GM12891 (cell line): ENCODE results near the gene PDE6C.

Source experiments
- DNase-seq: peaks from one replicate; pipeline ENCODE4 v3.0.0; 2011; ENCODE audit warnings: low spot score; ENCODE audit not compliant: insufficient read length
- FAIRE-seq: peaks from 2 replicates; lab custom pipeline; 2011; peaks lifted over from hg19 to GRCh38; lab: Jason Lieb, UNC
- PAX5 ChIP-seq: IDR thresholded peaks from 2 replicates; pipeline ENCODE4 v1.6.1; 2011; ENCODE audit warnings: low read length, moderate library complexity, mild to moderate bottlenecking; ENCODE audit not compliant: insufficient read depth, severe bottlenecking
- POLR2A ChIP-seq: IDR thresholded peaks from 2 replicates; pipeline ENCODE4 v1.6.1; 2011; ENCODE audit warnings: low read depth, low read length, control low read depth
- POLR2AphosphoS5 ChIP-seq: IDR thresholded peaks from 2 replicates; pipeline ENCODE4 v1.6.1; 2011; ENCODE audit warnings: low read depth, low read length, control low read depth
- POU2F2 ChIP-seq: IDR thresholded peaks from 2 replicates; pipeline ENCODE4 v1.6.1; 2011; ENCODE audit warnings: low read depth, mild to moderate bottlenecking, control low read depth, low read length, moderate library complexity
- SPI1 ChIP-seq: IDR thresholded peaks from 2 replicates; pipeline ENCODE4 v1.6.1; 2011; ENCODE audit warnings: low read depth, low read length, control low read depth
- TAF1 ChIP-seq: IDR thresholded peaks from 2 replicates; pipeline ENCODE4 v1.6.1; 2011; ENCODE audit warnings: low read depth, low read length, control low read depth

The PDE6C gene

DNA sequence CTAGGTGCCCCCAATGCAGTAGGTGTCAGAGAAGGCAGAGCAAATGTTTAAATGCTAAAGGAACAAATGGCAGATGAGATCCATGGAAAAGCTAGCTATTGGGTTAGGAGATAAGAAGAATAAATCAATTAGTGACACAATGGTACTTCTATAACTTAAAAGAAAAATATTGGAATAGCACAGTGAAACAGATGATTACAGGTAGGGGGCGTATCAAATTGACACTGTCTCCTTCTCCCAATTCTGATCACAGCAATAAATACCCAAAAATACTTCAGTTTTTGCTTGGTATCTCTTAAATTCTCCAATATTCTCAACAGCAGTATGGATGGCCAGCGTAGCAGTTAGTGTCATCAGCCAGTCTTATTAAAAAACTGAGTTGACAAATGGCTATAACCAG, 84.9 kb downstream of the PDE6C start:
- FAIRE-seq (no peak), DNase-seq (no peak)
- no peak for TF ChIP-seq POU2F2
- no peak for TF ChIP-seq PAX5
- TF ChIP-seq TAF1: no peak
- no peak for TF ChIP-seq POLR2A
- no peak for TF ChIP-seq SPI1

DNA sequence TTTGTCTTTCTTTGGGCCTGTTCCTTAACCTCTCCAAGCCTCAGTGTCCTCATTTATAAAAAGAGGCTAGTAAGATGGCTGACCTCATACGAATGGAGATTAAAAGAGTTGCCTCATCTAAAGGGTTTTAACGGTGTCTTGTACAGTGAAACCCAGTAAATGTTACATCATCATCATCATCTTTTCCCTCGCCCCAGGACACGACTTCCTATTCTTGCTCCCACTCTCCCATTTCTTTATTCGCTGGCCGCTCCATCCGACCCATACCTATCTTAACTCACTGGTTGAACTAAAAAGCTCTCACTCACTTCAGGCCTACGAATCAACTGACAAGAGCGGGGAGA, 89.5 kb downstream of the PDE6C start:
- FAIRE-seq (peak; percentile 40), DNase-seq (no peak)
- no peak for TF ChIP-seq SPI1
- TF ChIP-seq POU2F2: no peak
- TF ChIP-seq POLR2A: no peak
- no peak for TF ChIP-seq POLR2AphosphoS5
- no peak for TF ChIP-seq PAX5
- no peak for TF ChIP-seq TAF1

DNA sequence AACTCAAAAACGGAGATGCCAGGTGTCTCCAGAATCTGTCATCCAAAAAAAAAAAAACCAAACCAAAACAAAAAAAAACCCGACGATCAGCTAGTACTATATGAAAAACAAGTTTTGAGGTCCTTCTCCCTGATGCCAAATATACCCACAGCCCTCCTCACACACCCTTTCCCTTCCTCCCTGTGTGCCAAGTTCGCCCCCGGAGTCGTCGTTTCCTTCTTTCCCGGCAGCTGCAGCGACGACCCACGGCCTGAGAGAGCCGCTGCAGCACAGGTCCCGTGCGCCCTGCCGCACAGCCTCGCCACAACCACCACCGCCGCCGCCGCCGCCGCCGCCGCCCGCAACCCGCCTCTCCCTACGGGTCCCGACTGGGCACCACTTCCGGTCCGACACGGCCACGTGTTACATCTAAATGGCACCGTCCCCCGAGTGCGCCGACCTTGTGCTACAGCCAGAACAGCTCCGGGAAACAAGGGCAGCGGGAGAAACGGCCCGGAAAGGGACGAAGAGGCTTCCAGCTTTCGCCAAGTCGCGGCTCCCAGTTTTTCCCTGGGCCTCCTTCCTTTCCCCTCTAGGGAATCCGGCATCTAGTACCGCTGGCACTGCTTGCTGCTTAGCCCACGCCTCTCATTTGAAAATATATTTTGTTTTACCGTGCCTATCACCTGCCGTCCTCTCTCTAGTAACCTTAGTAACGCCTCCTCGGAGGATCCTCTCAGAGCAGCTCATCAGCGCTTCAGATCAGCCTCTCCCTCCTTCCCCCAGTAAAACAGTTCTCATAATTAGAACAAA, 90.1 kb downstream of the PDE6C start, which contains the start of gene FRA10AC1:
Gene FRA10AC1 (minus strand): TSS at position 383 of the 792 bp plus-strand sequence. CDS start 2,486 bp downstream, outside the sequence.
- FAIRE-seq (peak; percentile 93), DNase-seq (peak; percentile 57)
- TF ChIP-seq POLR2A (peak; percentile 38), PAX5 (peak; percentile 70), TAF1 (peak; percentile 82), SPI1 (0 out of 2 replicates have a peak, but pooled peaks have one; percentile 1), POLR2AphosphoS5 (no peak; the same call in 1 of the 2 replicates), POU2F2 (peak; percentile 78; the same call in 1 of the 2 replicates)

DNA sequence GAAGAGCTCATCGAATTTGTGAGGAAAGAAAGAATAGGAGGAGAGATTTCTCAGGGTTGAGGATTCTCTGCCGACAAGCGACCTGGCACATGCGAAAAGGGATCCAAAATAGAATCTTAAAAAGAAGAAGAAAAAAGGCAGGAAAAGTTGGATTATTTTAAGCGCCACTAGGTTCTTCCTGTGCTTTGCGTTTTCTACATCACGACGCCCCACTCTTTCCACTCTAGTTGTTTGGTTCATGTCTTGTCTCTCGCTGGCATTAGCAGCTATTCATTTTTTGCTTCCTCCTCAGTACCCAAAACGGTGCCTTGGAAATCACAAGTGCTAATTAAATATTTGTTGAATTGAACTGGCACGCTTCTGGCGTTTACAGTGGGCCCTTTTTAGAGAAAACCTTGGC, 90.7 kb downstream of the PDE6C start:
- FAIRE-seq (peak; percentile 40), DNase-seq (no peak)
- TF ChIP-seq POLR2A: no peak
- TF ChIP-seq PAX5: no peak
- TF ChIP-seq POLR2AphosphoS5: no peak
- TF ChIP-seq POU2F2: no peak
- TF ChIP-seq TAF1: no peak
- no peak for TF ChIP-seq SPI1

DNA sequence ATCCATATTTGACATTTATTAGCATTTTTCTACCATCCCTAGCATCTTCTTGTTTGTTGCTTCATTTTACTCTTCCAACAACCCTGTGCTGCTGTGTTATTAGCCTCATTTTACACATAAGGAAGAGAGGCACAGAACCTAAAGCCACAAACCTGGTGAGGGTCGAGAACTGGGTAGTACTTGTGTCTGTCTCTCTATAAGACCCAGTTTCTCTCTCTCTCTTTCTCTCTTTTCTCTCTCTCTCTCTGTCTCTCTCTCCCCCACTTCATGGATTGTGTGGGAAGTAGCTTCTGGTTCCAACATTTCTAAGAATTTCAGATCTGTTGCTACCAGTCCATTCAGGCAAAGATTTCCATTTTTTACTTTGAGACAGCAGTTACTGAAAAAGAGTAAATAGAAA, 91.5 kb downstream of the PDE6C start:
- TF ChIP-seq POLR2A (no peak), POU2F2 (no peak), PAX5 (no peak), POLR2AphosphoS5 (no peak), SPI1 (no peak), TAF1 (no peak)
- FAIRE-seq (no peak), DNase-seq (no peak)

DNA sequence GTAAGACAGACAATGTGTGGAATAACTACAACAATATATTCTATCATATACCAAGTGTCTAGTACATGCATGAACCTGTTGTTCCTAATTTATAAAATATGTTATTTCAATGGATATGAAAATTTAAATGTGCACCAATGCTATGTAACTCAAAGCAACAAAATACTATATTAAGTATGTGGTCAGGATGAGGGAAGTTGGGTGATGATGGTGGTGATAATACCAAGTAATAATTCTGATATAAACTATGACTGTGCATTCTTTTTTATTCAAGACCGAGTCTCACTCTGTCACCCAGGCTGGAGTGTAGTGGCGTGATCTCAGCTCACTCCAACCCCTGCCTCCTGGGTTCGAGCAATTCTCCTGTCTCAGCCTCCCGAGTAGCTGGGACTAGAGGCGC, 92.1 kb downstream of the PDE6C start:
- FAIRE-seq (no peak), DNase-seq (no peak)
- TF ChIP-seq TAF1: no peak
- TF ChIP-seq SPI1: no peak

DNA sequence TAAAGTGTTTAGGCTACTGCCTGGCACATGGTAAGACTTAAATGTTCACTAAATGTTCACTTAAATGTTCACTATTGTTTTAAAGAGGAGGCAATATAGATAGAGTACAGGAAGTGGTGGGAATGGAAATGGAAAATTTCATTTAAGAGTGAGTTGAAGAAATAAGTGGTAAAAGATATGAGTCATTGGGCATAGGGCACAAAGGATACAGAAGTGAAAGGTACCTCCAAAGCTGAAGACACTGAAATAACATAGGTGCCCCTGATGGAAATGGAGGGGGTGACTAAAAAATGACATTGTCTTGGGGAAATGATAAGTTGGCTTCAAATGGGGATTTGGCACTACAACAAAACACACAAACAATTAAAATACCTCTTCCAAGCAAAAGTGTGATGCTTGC, 95.3 kb downstream of the PDE6C start:
- no peak for DNase-seq
- no peak for FAIRE-seq
- no peak for TF ChIP-seq POLR2AphosphoS5
- TF ChIP-seq TAF1: no peak
- TF ChIP-seq SPI1: no peak
- TF ChIP-seq POLR2A: no peak
- no peak for TF ChIP-seq PAX5
- no peak for TF ChIP-seq POU2F2

DNA sequence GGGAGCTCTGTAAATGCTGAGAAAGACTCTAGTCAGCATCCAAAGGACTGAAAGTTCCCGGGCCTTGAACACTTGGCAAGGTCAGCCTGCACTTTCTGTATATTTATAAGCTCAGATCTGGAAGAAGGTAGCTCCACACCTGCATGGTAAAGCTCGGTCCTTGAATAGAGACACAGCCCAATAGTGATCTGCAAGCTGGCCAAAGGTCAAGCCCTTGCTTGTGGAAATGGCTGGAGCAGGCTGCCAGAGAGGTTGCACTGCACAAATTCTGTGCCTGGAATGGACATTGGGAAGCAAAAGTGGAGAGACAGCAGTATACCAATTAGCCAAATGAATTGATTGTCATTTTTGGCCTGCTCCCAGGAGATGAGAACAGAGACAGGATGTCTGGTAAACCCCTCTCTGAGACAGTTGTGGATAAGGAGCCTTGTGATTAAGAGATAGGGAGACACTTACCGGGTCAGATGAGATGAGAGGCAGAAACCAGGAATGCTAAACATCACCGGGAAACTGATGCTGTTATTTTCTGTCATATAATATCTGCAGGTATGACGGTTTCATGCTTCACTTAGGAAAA, 98.1 kb downstream of the PDE6C start:
- no peak for DNase-seq
- TF ChIP-seq POLR2A (no peak), SPI1 (no peak), POLR2AphosphoS5 (no peak), POU2F2 (no peak), PAX5 (no peak), TAF1 (no peak)
- no peak for FAIRE-seq

DNA sequence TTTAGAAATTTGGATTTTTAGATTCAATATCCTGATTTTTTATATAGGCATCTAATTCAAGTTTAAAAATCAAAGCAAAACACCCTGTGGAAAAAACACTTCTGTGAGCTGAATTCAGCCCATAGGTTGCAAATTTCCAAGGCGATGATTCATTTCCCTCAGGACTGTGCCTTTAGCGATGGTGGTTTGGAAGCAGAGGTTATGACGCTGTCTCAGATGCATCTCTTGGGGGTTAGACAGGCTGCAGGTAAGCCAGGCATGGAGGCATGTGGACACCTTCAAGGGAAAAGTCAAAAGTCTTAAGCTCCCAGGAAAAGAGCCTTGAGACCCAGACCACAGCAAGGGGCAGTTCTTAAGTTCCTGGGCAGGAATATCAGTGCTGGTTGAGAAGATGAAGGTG, 99.6 kb downstream of the PDE6C start:
- no peak for TF ChIP-seq POLR2AphosphoS5
- TF ChIP-seq TAF1: no peak
- no peak for TF ChIP-seq POU2F2
- no peak for TF ChIP-seq PAX5
- TF ChIP-seq SPI1: no peak
- no peak for TF ChIP-seq POLR2A
- no peak for DNase-seq

More for the DNA sequence above, 99.6 kb downstream of the PDE6C start:
- no peak for FAIRE-seq
